Measurements from ENCODE around the gene LMO7. TPM values are rescaled to one million over a fixed set of nuclear protein-coding genes. Genes with fewer than 3 reads are reported as not detected.

The LMO7 gene
- total and polyA plus RNA-seq, 4 donors, result 17.5 to 69.6 (median 38.2) TPM

DNA sequence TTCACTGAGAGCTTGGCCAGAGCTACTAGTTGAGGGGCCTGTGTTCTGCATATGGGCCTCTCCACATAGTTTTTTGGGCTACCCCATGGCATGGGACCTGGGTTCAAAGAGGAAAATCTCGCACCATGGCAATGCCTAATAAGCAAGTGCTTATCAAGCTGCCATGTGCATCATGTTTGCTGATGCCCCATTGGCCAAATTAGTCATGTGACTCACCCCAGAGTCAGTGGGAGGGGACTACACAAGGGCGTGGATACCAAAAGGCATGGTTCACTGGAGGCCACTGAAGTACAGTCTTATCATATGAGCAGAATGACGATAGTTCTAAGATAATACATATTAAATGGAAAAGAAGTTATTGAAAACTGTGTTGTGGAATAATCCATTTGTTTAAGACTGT is 214.8 kb downstream of the LMO7 start:
- peaks cover 12 to 59% (median 56%) of the 10 kb centered on the region in 4 donors for H3K36me3 ChIP-seq (ENCODE audit: control insufficient read depth in 4 of 4, insufficient read depth in 3 of 4, low read depth in 1 of 4, low read length in 3 of 4)

DNA sequence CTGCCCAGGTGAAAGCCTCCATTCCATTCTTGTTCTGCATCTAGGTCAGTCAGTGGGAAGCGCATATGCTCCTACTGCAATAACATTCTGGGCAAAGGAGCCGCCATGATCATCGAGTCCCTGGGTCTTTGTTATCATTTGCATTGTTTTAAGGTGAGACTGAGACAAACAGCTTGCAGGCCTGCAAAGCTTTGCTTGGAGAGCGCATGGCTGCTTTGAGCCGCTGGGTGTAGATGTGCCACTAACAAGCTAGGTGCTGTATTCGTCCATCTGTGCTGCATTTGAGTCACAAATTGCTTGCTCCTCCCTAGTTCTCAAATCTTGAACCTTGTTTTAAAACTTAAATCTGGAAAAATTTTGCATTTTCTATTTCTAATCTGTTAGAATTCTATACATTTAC is 219.1 kb downstream of the LMO7 start:
- Histone ChIP-seq H3K9ac (ENCODE audit: low read depth in 1 of 2, low read length in 2 of 2) (no peak overlapping the region), H3K27me3 (ENCODE audit: control insufficient read depth in 4 of 4, insufficient read depth in 4 of 4, low read length in 3 of 4) (no peaks in the 10 kb centered on the region), H3K4me1 (ENCODE audit: control insufficient read depth in 4 of 4, insufficient read depth in 4 of 4, low read length in 3 of 4) (no peaks in the 10 kb centered on the region), H3K36me3 (ENCODE audit: control insufficient read depth in 4 of 4, insufficient read depth in 3 of 4, low read depth in 1 of 4, low read length in 3 of 4) (peaks cover 14 to 53% (median 45%) of the 10 kb centered on the region in 4 donors), H3K9me3 (ENCODE audit: control insufficient read depth in 4 of 4, low read length in 3 of 4) (no peaks in the 10 kb centered on the region), H3K4me3 (ENCODE audit: low read depth in 1 of 3, low read length in 3 of 3) (no peak overlapping the region), H3K27ac (ENCODE audit: low read depth in 1 of 2, low read length in 2 of 2) (no peak overlapping the region)
- TF ChIP-seq EGR1 (IDR thresholded peaks at IDR 0.05; ENCODE audit: low read depth in 2 of 2) (no peak), HNF4A (conservative IDR thresholded peaks at IDR 0.05) (no peak)
- WGBS, result 95% methylated on average over 6 of the region's 6 CpGs
- DNase-seq (ENCODE audit: low spot score), result no peak

More for the DNA sequence above, 214.8 kb downstream of the LMO7 start:
- no peak overlapping the region for H3K9ac ChIP-seq (ENCODE audit: low read depth in 1 of 2, low read length in 2 of 2)
- H3K4me1 ChIP-seq (ENCODE audit: control insufficient read depth in 4 of 4, insufficient read depth in 4 of 4, low read length in 3 of 4), result no peaks in the 10 kb centered on the region
- no peak overlapping the region for H3K27ac ChIP-seq (ENCODE audit: low read depth in 1 of 2, low read length in 2 of 2)
- no peaks in the 10 kb centered on the region for H3K27me3 ChIP-seq (ENCODE audit: control insufficient read depth in 4 of 4, insufficient read depth in 4 of 4, low read length in 3 of 4)
- 95% methylated on average over 3 of the region's 3 CpGs for WGBS
- no peak for DNase-seq (ENCODE audit: low spot score)
- TF ChIP-seq, protein P1, sequence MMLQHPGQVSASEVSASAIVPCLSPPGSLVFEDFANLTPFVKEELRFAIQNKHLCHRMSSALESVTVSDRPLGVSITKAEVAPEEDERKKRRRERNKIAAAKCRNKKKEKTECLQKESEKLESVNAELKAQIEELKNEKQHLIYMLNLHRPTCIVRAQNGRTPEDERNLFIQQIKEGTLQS (IDR thresholded peaks at IDR 0.05), result no peak
- TF ChIP-seq HNF4A (conservative IDR thresholded peaks at IDR 0.05), result no peak
- no peak for TF ChIP-seq HNF4G (IDR thresholded peaks at IDR 0.05)
- TF ChIP-seq, protein P2, sequence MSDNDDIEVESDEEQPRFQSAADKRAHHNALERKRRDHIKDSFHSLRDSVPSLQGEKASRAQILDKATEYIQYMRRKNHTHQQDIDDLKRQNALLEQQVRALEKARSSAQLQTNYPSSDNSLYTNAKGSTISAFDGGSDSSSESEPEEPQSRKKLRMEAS (IDR thresholded peaks at IDR 0.05), result no peak
- TF ChIP-seq, protein P3, sequence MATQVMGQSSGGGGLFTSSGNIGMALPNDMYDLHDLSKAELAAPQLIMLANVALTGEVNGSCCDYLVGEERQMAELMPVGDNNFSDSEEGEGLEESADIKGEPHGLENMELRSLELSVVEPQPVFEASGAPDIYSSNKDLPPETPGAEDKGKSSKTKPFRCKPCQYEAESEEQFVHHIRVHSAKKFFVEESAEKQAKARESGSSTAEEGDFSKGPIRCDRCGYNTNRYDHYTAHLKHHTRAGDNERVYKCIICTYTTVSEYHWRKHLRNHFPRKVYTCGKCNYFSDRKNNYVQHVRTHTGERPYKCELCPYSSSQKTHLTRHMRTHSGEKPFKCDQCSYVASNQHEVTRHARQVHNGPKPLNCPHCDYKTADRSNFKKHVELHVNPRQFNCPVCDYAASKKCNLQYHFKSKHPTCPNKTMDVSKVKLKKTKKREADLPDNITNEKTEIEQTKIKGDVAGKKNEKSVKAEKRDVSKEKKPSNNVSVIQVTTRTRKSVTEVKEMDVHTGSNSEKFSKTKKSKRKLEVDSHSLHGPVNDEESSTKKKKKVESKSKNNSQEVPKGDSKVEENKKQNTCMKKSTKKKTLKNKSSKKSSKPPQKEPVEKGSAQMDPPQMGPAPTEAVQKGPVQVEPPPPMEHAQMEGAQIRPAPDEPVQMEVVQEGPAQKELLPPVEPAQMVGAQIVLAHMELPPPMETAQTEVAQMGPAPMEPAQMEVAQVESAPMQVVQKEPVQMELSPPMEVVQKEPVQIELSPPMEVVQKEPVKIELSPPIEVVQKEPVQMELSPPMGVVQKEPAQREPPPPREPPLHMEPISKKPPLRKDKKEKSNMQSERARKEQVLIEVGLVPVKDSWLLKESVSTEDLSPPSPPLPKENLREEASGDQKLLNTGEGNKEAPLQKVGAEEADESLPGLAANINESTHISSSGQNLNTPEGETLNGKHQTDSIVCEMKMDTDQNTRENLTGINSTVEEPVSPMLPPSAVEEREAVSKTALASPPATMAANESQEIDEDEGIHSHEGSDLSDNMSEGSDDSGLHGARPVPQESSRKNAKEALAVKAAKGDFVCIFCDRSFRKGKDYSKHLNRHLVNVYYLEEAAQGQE (IDR thresholded peaks at IDR 0.05), result no peak
- no peak for TF ChIP-seq FOXA1 (IDR thresholded peaks at IDR 0.05)
- TF ChIP-seq JUND (IDR thresholded peaks at IDR 0.05), result no peak
- TF ChIP-seq FOXA2 (IDR thresholded peaks at IDR 0.05), result no peak
- TF ChIP-seq, protein P4, sequence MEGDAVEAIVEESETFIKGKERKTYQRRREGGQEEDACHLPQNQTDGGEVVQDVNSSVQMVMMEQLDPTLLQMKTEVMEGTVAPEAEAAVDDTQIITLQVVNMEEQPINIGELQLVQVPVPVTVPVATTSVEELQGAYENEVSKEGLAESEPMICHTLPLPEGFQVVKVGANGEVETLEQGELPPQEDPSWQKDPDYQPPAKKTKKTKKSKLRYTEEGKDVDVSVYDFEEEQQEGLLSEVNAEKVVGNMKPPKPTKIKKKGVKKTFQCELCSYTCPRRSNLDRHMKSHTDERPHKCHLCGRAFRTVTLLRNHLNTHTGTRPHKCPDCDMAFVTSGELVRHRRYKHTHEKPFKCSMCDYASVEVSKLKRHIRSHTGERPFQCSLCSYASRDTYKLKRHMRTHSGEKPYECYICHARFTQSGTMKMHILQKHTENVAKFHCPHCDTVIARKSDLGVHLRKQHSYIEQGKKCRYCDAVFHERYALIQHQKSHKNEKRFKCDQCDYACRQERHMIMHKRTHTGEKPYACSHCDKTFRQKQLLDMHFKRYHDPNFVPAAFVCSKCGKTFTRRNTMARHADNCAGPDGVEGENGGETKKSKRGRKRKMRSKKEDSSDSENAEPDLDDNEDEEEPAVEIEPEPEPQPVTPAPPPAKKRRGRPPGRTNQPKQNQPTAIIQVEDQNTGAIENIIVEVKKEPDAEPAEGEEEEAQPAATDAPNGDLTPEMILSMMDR (IDR thresholded peaks at IDR 0.05; ENCODE audit: low read depth, low read length, missing input control), result no peak
- TF ChIP-seq, protein P5, sequence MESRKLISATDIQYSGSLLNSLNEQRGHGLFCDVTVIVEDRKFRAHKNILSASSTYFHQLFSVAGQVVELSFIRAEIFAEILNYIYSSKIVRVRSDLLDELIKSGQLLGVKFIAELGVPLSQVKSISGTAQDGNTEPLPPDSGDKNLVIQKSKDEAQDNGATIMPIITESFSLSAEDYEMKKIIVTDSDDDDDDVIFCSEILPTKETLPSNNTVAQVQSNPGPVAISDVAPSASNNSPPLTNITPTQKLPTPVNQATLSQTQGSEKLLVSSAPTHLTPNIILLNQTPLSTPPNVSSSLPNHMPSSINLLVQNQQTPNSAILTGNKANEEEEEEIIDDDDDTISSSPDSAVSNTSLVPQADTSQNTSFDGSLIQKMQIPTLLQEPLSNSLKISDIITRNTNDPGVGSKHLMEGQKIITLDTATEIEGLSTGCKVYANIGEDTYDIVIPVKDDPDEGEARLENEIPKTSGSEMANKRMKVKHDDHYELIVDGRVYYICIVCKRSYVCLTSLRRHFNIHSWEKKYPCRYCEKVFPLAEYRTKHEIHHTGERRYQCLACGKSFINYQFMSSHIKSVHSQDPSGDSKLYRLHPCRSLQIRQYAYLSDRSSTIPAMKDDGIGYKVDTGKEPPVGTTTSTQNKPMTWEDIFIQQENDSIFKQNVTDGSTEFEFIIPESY (IDR thresholded peaks at IDR 0.05), result no peak
- TF ChIP-seq RAD21 (IDR thresholded peaks at IDR 0.05), result no peak
- TF ChIP-seq RXRA (IDR thresholded peaks at IDR 0.05), result no peak
- TF ChIP-seq SP1 (IDR thresholded peaks at IDR 0.05), result no peak
- no peaks in the 10 kb centered on the region for H3K9me3 ChIP-seq (ENCODE audit: control insufficient read depth in 4 of 4, low read length in 3 of 4)
- H3K4me3 ChIP-seq (ENCODE audit: low read depth in 1 of 3, low read length in 3 of 3), result no peak overlapping the region
